Endothelial cell (in vitro differentiated cells): ENCODE data around the gene TAF13. TPM values are rescaled to one million over a fixed set of nuclear protein-coding genes. Genes with fewer than 3 reads are reported as not detected.
"Not testable (repeated sequence)": the region's sequence is repeated elsewhere in the genome, so short reads cannot be mapped to it uniquely, and the experiment has no call there.

Experiments
- DNase-seq: peaks from one replicate; pipeline ENCODE4 v3.0.0; 2021; ENCODE audit warnings: low spot score
- H3K27ac Mint-ChIP-seq: one replicate; pipeline ENCODE4 v1.8.0; 2021; ENCODE audit warnings: mixed read lengths, inconsistent platforms; ENCODE audit not compliant: unreplicated experiment
- H3K27me3 Mint-ChIP-seq: one replicate; pipeline ENCODE4 v1.8.0; 2021; ENCODE audit warnings: mild to moderate bottlenecking, moderate library complexity, mixed read lengths, inconsistent platforms; ENCODE audit not compliant: unreplicated experiment
- H3K36me3 Mint-ChIP-seq: one replicate; pipeline ENCODE4 v1.8.0; 2021; ENCODE audit warnings: mild to moderate bottlenecking, low read depth, mixed read lengths, inconsistent platforms; ENCODE audit not compliant: unreplicated experiment
- H3K4me1 Mint-ChIP-seq: one replicate; pipeline ENCODE4 v1.8.0; 2021; ENCODE audit warnings: mild to moderate bottlenecking, mixed read lengths, inconsistent platforms; ENCODE audit not compliant: unreplicated experiment
- H3K4me3 Mint-ChIP-seq: one replicate; pipeline ENCODE4 v1.8.0; 2021; ENCODE audit warnings: mild to moderate bottlenecking, mixed read lengths, inconsistent platforms; ENCODE audit not compliant: unreplicated experiment
- H3K9me3 Mint-ChIP-seq: one replicate; pipeline ENCODE4 v1.8.0; 2021; ENCODE audit warnings: mixed read lengths, inconsistent platforms; ENCODE audit not compliant: unreplicated experiment
- CTCF ChIP-seq: fragments of 200-600 bp; sonication (generic); IDR thresholded peaks from one replicate; pipeline ENCODE4 v1.5.0; 2021; ENCODE audit warnings: antibody characterized with exemption; ENCODE audit not compliant: unreplicated experiment
- total RNA-seq: library from RNA; stranded (reverse); fragmentation: NEBNext Ultra II Directional; extraction: Animal tissue kit (Norgen Biotek cat#: 25700); gene quantifications from one replicate; pipeline ENCODE4 v1.2.1, GENCODE V29; 2021; ENCODE audit not compliant: unreplicated experiment

The TAF13 gene
- total RNA-seq, 1 donor from 2014 or later, result 33.7 TPM

- no peak for DNase-seq
- Mint-ChIP-seq H3K4me3 (no peak overlapping the region), H3K27me3 (no peaks in the 10 kb centered on the region), H3K9me3 (no peaks in the 10 kb centered on the region), H3K4me1 (no peaks in the 10 kb centered on the region), H3K27ac (no peak overlapping the region), H3K36me3 (no peaks in the 10 kb centered on the region)
- no peak for TF ChIP-seq CTCF
These were observed 10.7 kb downstream of the TAF13 start for GRCh38 chr1:109065137-109065536.

- Mint-ChIP-seq H3K4me3 (no peak overlapping the region), H3K27ac (no peak overlapping the region), H3K36me3 (no peaks in the 10 kb centered on the region), H3K27me3 (no peaks in the 10 kb centered on the region), H3K9me3 (no peaks in the 10 kb centered on the region), H3K4me1 (no peaks in the 10 kb centered on the region)
- TF ChIP-seq CTCF, result no peak
- DNase-seq, result no peak
These were observed 14.6 kb downstream of the TAF13 start for GRCh38 chr1:109061183-109061582.

GRCh38 chr1:109060707-109061106 lies 15.1 kb downstream of the TAF13 start:
- TF ChIP-seq CTCF, result no peak
- Mint-ChIP-seq H3K27ac (no peak overlapping the region), H3K36me3 (no peaks in the 10 kb centered on the region), H3K9me3 (no peaks in the 10 kb centered on the region), H3K27me3 (no peaks in the 10 kb centered on the region), H3K4me1 (no peaks in the 10 kb centered on the region), H3K4me3 (no peak overlapping the region)
- no peak for DNase-seq

- Mint-ChIP-seq H3K4me1 (no peaks in the 10 kb centered on the region), H3K9me3 (no peaks in the 10 kb centered on the region), H3K36me3 (no peaks in the 10 kb centered on the region), H3K27ac (no peak overlapping the region), H3K4me3 (no peak overlapping the region), H3K27me3 (no peaks in the 10 kb centered on the region)
- no peak for DNase-seq
- TF ChIP-seq CTCF, result no peak
These were observed 16.8 kb downstream of the TAF13 start for GRCh38 chr1:109059026-109059425.

- no peak for TF ChIP-seq CTCF
- no peaks in the 10 kb centered on the region for H3K36me3 Mint-ChIP-seq
These were observed 19.7 kb downstream of the TAF13 start for GRCh38 chr1:109056064-109056463.

GRCh38 chr1:109052145-109052544 lies 23.7 kb downstream of the TAF13 start:
- H3K27me3 Mint-ChIP-seq, H3K27ac Mint-ChIP-seq, DNase-seq, H3K9me3 Mint-ChIP-seq, H3K4me1 Mint-ChIP-seq, H3K36me3 Mint-ChIP-seq, H3K4me3 Mint-ChIP-seq: not testable (repeated sequence)

More at GRCh38 chr1:109056064-109056463, 19.7 kb downstream of the TAF13 start:
- no peaks in the 10 kb centered on the region for H3K27me3 Mint-ChIP-seq
- no peak overlapping the region for H3K27ac Mint-ChIP-seq
- H3K4me3 Mint-ChIP-seq, result no peak overlapping the region
- no peak for DNase-seq
- no peaks in the 10 kb centered on the region for H3K9me3 Mint-ChIP-seq
- no peaks in the 10 kb centered on the region for H3K4me1 Mint-ChIP-seq
